Uterus (tissue), 2 donors: ENCODE data around the gene MYH3.

ENCODE experiments used
- CTCF ChIP-seq, 4 experiments: fragments of 200-600 bp in 2 of 4; fragments of 450-650 bp in 2 of 4; sonication (generic) in 2 of 4; IDR thresholded peaks; one replicate each; pipeline ENCODE4 v1.5.1; 2016 to 2019; ENCODE audit warnings: antibody characterized with exemption in 4 of 4, mild to moderate bottlenecking in 2 of 4, moderate library complexity in 1 of 4
- POLR2A ChIP-seq, 2 donors: fragments of 450-650 bp; IDR thresholded peaks; one replicate each; pipeline ENCODE4 v1.6.1; 2016; ENCODE audit warnings: antibody characterized with exemption in 2 of 2, mild to moderate bottlenecking in 1 of 2, moderate library complexity in 1 of 2

GRCh38 chr17:10612957-10613744 lies 44.0 kb downstream of the MYH3 start:
- TF ChIP-seq CTCF (IDR thresholded peaks at IDR 0.05) (no peak), POLR2A (IDR thresholded peaks at IDR 0.05) (no peak)
